C4-2B (cell line): ENCODE measurements around the gene AMHR2.

Experiments
- ZFX ChIP-seq: fragments of 450-650 bp; IDR thresholded peaks from 2 replicates; pipeline ENCODE4 v1.6.1; 2017
- TF ChIP-seq, protein P1 (sequence below): fragments of 450-650 bp; conservative IDR thresholded peaks from 2 replicates; pipeline ENCODE4 v1.5.1; 2017; ENCODE audit warnings: mild to moderate bottlenecking

DNA sequence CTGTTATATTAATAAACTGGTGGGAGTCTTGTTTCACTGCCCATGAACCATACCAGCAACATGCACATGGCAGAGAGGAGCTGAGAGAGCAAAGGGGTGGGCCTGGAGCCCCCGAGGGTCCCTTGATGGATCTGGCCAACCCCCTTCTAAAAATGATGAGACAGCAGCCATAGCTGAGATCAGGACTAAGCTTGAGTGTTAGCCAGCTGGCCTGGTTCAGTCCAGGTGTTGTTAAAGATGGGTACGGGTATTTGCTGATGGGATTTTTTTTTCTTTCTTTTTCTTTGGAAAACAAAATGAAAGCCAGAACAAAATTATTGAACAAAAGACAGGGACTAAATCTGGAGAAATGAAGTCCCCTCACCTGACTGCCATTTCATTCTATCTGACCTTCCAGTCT, 44.2 kb downstream of the AMHR2 start:
- TF ChIP-seq, protein P1, sequence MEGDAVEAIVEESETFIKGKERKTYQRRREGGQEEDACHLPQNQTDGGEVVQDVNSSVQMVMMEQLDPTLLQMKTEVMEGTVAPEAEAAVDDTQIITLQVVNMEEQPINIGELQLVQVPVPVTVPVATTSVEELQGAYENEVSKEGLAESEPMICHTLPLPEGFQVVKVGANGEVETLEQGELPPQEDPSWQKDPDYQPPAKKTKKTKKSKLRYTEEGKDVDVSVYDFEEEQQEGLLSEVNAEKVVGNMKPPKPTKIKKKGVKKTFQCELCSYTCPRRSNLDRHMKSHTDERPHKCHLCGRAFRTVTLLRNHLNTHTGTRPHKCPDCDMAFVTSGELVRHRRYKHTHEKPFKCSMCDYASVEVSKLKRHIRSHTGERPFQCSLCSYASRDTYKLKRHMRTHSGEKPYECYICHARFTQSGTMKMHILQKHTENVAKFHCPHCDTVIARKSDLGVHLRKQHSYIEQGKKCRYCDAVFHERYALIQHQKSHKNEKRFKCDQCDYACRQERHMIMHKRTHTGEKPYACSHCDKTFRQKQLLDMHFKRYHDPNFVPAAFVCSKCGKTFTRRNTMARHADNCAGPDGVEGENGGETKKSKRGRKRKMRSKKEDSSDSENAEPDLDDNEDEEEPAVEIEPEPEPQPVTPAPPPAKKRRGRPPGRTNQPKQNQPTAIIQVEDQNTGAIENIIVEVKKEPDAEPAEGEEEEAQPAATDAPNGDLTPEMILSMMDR = no peak
- no peak for TF ChIP-seq ZFX
